Fibroblast of lung (primary cell): ENCODE data around the gene NOP9.

Experiments used
- EZH2 ChIP-seq: IDR thresholded peaks from 2 replicates; pipeline ENCODE4 v1.5.1; 2012; ENCODE audit warnings: low read length, control low read depth, mild to moderate bottlenecking; ENCODE audit errors: missing control alignments
- TF ChIP-seq, protein P1 (sequence below), 2 donors: IDR thresholded peaks in 1 of 2; conservative IDR thresholded peaks in 1 of 2; 1 replicate in 1 of 2; 2 replicates in 1 of 2; pipeline ENCODE4 v1.5.1; 2011 to 2012; ENCODE audit warnings: low read length in 2 of 2, control low read depth in 1 of 2, inconsistent platforms in 1 of 2, low read depth in 1 of 2, mild to moderate bottlenecking in 1 of 2

DNA sequence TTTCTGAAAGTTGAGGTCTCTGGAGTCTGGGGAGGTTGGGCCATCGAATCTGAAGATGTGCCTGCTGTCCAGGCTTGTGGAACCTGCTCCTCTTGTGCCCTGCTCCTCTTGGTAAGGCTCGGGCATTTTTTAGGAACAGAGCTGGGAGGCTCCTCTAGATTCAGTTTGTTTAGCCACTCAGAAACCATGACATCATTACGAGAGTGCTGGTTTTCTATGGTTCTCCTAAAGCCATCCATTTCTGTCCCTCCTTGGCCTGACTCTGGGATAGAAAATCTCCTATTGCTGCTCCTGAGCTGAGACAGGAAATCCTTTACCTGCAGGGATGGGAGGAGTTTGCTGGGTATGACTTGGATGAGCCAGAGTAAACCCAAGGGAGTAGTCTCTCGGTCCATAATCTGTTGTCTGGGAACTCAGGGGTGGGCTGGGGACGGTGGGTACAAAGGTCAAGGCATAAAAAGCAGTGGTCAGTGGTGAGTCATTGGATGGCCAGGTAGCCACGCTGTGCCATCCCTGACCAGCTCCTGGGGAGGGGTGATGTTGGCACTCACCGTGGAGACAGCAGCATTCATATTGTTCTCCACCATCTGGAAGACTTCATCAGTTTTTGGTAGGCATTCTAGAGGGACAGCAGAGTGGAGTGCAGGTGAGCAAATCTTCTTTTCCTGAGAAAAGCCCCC lies 37.6 kb downstream of the NOP9 start:
- TF ChIP-seq, protein P1, sequence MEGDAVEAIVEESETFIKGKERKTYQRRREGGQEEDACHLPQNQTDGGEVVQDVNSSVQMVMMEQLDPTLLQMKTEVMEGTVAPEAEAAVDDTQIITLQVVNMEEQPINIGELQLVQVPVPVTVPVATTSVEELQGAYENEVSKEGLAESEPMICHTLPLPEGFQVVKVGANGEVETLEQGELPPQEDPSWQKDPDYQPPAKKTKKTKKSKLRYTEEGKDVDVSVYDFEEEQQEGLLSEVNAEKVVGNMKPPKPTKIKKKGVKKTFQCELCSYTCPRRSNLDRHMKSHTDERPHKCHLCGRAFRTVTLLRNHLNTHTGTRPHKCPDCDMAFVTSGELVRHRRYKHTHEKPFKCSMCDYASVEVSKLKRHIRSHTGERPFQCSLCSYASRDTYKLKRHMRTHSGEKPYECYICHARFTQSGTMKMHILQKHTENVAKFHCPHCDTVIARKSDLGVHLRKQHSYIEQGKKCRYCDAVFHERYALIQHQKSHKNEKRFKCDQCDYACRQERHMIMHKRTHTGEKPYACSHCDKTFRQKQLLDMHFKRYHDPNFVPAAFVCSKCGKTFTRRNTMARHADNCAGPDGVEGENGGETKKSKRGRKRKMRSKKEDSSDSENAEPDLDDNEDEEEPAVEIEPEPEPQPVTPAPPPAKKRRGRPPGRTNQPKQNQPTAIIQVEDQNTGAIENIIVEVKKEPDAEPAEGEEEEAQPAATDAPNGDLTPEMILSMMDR (conservative IDR thresholded peaks at IDR 0.05 in 1 of 2, IDR thresholded peaks at IDR 0.05 in 1 of 2; ENCODE audit: low read depth in 1 of 2, low read length in 2 of 2) = no peak
- no peak for TF ChIP-seq EZH2
